ENCODE results near the gene SLC30A10.
A peak's percentile ranks its signal among the peaks of the same experiment; 100 is the strongest.

SLC30A10 gene

DNA sequence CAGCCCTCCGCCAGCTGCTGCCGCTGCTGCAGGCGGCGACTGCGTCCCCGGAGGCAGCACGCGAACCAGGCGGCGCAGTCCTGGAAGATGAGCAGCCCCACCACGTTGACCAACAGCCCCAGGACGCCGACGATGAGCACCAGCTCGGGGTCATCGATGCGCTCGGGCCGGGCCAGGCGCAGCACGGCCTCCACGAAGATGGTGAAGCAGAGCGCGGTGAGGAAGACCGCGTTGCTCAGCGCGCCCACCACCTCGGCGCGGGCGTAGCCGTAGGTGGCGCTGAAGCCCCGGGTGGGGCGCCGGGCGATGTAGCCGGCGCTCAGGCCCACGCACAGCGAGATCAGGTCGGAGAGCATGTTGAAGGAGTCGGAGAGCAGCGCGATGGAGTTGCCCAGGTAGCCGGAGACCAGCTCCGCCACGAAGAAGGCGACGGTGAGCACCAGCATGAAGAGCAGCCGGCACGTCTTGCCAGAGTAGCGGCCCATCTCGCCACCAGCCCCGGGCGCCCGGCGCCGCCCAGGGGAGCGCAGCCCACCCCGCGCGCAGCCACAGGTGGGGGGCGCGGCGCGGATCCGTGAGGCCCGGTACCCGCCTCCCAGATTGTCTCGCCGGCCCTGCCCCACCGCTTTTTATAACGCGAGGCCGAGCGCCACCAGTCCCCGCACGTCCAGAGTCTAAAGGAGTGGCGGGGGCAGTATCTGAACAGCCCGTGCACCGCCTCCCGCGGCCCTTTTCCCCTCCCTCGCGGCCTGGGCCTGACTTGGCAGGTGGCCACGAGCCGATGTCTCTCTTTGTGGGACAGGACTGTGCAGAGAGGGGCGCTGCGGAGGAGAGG lies at the start of gene SLC30A10:
Gene SLC30A10, minus strand, starts transcription at position 602 of the 835 bp plus-strand sequence. Its CDS starts 117 bp downstream, at position 485.
- peak; percentile 9 for DNase-seq (ENCODE audit: low read depth)
- peak within 1 kb of the TSS; percentile 24 for H3K4me3 ChIP-seq (ENCODE audit: low read length)
- TF ChIP-seq, protein P1, sequence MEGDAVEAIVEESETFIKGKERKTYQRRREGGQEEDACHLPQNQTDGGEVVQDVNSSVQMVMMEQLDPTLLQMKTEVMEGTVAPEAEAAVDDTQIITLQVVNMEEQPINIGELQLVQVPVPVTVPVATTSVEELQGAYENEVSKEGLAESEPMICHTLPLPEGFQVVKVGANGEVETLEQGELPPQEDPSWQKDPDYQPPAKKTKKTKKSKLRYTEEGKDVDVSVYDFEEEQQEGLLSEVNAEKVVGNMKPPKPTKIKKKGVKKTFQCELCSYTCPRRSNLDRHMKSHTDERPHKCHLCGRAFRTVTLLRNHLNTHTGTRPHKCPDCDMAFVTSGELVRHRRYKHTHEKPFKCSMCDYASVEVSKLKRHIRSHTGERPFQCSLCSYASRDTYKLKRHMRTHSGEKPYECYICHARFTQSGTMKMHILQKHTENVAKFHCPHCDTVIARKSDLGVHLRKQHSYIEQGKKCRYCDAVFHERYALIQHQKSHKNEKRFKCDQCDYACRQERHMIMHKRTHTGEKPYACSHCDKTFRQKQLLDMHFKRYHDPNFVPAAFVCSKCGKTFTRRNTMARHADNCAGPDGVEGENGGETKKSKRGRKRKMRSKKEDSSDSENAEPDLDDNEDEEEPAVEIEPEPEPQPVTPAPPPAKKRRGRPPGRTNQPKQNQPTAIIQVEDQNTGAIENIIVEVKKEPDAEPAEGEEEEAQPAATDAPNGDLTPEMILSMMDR (IDR thresholded peaks at IDR 0.05; ENCODE audit: insufficient read depth, low read depth, low read length, missing control alignments), result no peak

DNA sequence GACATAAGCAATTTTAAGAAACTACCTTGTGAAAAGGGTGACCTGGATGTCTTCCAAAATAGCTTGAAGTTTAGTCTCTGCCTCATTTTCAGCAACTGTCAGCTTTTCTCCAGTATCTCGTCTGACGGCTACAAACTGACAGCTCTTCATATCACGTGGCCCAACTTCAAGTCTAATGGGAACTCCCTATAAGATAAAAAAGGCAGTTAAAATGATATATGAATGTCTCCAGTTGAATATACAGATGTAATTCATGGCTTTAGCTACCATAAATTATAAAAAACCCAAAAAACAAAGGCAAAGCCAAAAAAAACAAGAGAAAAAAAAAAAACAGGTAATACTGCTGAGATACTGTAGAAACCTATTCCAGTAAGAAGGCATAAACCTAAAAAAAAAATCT lies 44.9 kb upstream of the SLC30A10 start:
- DNase-seq (ENCODE audit: low read depth), result no peak
- TF ChIP-seq, protein P1 (IDR thresholded peaks at IDR 0.05; ENCODE audit: insufficient read depth, low read depth, low read length, missing control alignments), result no peak
- H3K4me3 ChIP-seq (ENCODE audit: low read length), result no peak overlapping the region

DNA sequence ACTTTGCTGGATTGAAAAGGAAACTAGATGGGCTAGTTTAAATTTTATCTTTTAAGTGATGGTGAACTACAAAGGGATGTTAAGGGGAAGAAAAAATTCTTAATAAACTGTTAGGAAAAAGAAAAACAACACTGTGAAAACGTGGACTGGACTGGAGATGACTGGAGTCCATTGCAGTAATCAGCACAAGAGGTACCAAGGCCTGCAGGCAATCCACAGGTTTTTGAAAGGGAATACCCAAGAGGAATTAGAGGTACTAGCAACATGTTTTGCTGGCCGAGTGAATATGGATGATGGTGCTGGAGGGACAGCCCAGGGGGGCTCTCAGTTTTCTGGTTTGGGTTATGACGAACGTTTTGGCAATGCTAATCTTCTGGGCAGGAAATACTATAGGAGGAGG lies 39.0 kb upstream of the SLC30A10 start:
- TF ChIP-seq, protein P1 (IDR thresholded peaks at IDR 0.05; ENCODE audit: insufficient read depth, low read depth, low read length, missing control alignments), result no peak
- no peak for DNase-seq (ENCODE audit: low read depth)
- no peak overlapping the region for H3K4me3 ChIP-seq (ENCODE audit: low read length)

DNA sequence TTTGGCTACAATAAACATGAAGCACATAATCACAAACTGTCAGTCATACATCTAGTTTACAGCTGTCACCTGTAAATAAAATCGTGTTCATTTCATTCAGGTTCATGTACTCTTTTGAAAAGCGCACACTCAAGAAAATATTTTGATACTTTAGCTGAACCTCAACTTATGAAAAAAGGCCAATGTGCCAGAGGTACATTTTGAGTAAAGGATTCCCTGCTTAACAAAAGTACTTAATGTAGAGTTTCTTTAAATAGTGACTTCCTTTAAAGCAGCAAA lies 37.7 kb upstream of the SLC30A10 start:
- TF ChIP-seq, protein P1 (IDR thresholded peaks at IDR 0.05; ENCODE audit: insufficient read depth, low read depth, low read length, missing control alignments), result no peak
- no peak for DNase-seq (ENCODE audit: low read depth)
- H3K4me3 ChIP-seq (ENCODE audit: low read length), result no peak overlapping the region

DNA sequence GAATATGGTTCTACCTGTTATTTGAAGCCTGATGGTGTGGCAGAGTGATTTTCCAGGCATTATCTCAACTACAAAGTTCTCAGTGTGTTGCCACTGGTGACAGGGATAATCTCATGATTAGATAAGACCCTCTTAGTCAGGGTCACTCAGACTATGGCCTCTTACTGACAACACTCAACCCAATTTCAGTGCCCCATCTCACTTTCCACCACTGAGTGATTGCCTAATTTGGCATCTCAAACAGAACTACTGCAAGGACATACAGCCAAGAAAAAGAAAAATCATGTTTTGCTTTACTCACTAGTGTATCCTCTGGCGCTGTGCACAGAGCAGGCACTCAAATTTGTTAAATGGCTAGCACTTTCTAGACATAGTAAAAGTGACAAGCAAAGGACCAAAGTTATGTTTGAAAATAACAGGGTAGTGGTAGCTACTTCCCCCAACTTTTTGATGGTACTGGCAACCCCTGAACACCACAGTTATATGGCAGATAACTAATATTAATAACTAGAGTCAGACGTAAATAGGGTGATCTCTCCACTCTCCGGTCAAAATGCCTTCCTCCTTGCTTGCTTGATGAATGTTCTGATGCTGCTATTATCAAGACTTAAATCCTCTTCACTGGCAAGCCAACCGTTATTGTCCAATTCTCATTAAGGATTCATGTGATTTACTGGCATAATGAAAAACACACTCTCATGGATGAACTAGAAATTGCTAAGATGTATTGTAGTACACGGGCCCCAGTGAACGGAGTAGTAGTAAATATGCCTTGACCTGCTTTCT lies 37.1 kb upstream of the SLC30A10 start:
- no peak overlapping the region for H3K4me3 ChIP-seq (ENCODE audit: low read length)
- TF ChIP-seq, protein P1 (IDR thresholded peaks at IDR 0.05; ENCODE audit: insufficient read depth, low read depth, low read length, missing control alignments), result no peak
- no peak for DNase-seq (ENCODE audit: low read depth)

DNA sequence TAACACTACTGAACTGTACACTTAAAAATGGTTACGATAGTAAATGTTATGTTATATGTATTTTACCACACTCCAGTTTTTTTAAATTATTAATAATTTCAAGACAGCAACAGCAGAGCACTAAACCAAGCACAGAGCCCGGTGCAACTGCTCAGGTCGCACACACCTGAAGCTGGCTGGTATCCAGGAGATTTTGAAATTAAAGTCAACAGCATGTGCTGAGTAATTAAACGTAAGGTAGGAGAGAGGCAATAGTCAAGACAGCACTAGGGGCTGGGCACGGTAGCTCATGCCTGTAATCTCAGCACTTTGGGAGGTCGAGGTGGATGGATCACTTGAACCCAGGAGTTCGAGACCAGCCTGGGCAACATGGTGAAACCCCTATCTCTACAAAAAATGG lies 35.1 kb upstream of the SLC30A10 start:
- no peak overlapping the region for H3K4me3 ChIP-seq (ENCODE audit: low read length)
- TF ChIP-seq, protein P1 (IDR thresholded peaks at IDR 0.05; ENCODE audit: insufficient read depth, low read depth, low read length, missing control alignments), result no peak
- DNase-seq (ENCODE audit: low read depth), result peak; percentile 60
